ENCODE results near the gene SLC35F3.

- TF ChIP-seq CTCF (conservative IDR thresholded peaks at IDR 0.05; ENCODE audit: low read depth, low read length) (no peak), EZH2 (IDR thresholded peaks at IDR 0.05; ENCODE audit: borderline replicate concordance, low read depth, low read length, poor library complexity, severe bottlenecking) (no peak)
These were observed 366.7 kb downstream of the SLC35F3 start for GRCh38 chr1:234271243-234271606.
